HUES48 (cell line): ENCODE results near the gene SPTAN1.

ENCODE experiments used
- H3K27ac ChIP-seq: one replicate; pipeline ENCODE4 v1.7.0; 2013; ENCODE audit warnings: low read depth, low read length, inconsistent platforms
- H3K27me3 ChIP-seq: 2 replicates; pipeline ENCODE4 v1.6.1; 2013; ENCODE audit warnings: mild to moderate bottlenecking, low read length; ENCODE audit not compliant: control insufficient read depth, insufficient read depth
- H3K36me3 ChIP-seq: 2 replicates; pipeline ENCODE4 v1.6.1; 2013; ENCODE audit warnings: low read length; ENCODE audit not compliant: control insufficient read depth, insufficient read depth
- H3K4me1 ChIP-seq: 2 replicates; pipeline ENCODE4 v1.6.1; 2013; ENCODE audit warnings: mild to moderate bottlenecking, low read length; ENCODE audit not compliant: control insufficient read depth, insufficient read depth
- H3K4me3 ChIP-seq: 2 replicates; pipeline ENCODE4 v1.5.1; 2013; ENCODE audit warnings: mild to moderate bottlenecking, low read depth, low read length
- H3K9ac ChIP-seq: 2 replicates; pipeline ENCODE4 v1.6.1; 2013; ENCODE audit warnings: mild to moderate bottlenecking, low read depth, low read length, moderate library complexity
- H3K9me3 ChIP-seq: 2 replicates; pipeline ENCODE4 v1.6.1; 2013; ENCODE audit warnings: low read length; ENCODE audit not compliant: control insufficient read depth, insufficient read depth

SPTAN1 gene

DNA sequence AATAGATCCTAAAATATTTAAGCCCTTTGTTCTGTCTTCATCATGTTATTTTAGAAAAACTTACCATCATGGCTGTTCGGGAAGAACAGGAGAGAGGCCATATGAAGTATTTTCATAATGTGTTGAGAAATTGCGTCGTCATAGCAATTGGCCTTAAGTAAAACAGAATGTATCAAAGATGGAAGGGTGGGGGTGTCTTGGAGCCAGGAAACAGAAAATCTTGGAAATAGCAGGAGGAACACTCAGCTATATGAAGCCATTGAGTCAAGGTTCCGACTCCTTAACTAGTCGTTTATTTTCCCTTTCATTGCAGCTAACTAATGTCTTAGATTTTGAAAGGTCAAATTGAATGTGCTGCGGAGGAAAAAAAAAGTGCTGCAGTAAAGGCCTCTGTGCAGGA is 1.3 kb downstream of the SPTAN1 start:
- H3K4me3 ChIP-seq, result peak overlapping the region; percentile 87
- H3K36me3 ChIP-seq, result no peaks in the 10 kb centered on the region
- H3K9ac ChIP-seq, result peak overlapping the region; percentile 76; the same call in 1 of the 2 replicates
- no peaks in the 10 kb centered on the region for H3K9me3 ChIP-seq
- peaks cover 57% of the 10 kb centered on the region for H3K4me1 ChIP-seq
- H3K27me3 ChIP-seq, result no peaks in the 10 kb centered on the region; the same call in 1 of the 2 replicates
- H3K27ac ChIP-seq, result peak overlapping the region; percentile 80

DNA sequence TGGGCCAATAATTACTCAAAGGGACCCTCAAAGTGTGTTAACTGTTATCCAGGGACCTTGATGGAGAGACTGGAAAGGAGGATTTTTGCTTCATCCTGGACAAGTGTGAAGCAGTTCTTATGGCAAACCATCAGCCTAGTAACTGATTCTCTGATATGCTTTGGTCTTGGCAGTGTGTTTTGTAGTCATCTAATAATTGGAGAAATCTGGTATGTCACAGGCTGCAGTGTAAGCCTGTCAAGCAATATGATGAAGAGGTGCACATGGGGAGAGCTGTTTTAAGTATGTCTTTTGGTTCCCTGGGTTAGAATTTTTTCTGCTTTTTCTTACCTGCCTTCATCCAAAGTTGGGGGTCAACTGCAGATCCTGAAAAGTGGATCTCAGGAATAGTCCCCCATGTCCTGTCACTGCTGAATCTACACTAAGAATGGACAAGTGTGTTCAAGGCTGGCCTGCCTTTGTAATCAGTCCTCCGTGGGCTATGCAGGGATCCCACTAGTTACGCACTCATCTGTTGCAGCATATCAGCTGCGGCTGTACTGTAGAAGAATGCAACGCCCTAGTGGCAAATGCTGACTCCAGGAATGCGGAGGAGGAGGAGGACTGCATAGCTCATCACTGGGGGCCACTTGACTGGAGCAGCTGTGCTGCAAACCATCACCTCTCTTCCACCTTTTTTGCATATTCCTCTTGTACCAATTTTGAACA is 1.9 kb downstream of the SPTAN1 start:
- Histone ChIP-seq H3K9ac (no peak overlapping the region; the same call in 1 of the 2 replicates), H3K27ac (peak overlapping the region; percentile 80)

DNA sequence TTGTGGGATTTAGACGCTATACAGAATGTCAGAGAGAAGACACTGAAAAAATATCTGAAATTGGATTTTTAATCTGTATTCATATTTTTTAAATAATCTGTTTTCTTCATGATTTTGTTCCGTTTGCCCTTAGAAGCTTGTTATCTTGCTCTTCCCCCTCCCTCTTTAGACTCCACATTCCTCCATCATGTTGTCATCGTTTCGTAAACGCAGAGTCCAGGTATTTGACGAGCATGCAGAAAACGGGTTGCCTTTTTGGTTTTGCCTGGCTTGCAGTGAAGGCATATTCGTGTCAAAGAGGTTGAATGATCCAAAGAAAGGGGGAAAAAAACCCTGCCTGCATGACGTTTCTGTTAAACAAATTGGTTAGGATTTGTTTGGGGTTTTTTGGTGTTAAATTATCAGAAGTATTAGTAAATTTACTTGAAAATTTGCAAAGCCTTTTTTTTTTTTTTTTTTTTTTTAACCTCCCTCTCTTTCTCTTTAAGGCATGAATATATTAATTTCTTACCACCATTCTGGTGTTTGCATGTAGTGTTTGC is 2.9 kb downstream of the SPTAN1 start:
- H3K4me3 ChIP-seq, result peak overlapping the region; percentile 87
- H3K9ac ChIP-seq, result peak overlapping the region; percentile 45

More for the DNA sequence above, 1.9 kb downstream of the SPTAN1 start:
- Histone ChIP-seq H3K36me3 (no peaks in the 10 kb centered on the region), H3K9me3 (no peaks in the 10 kb centered on the region), H3K4me3 (peak overlapping the region; percentile 87), H3K4me1 (peaks cover 60% of the 10 kb centered on the region), H3K27me3 (no peaks in the 10 kb centered on the region; the same call in 1 of the 2 replicates)

DNA sequence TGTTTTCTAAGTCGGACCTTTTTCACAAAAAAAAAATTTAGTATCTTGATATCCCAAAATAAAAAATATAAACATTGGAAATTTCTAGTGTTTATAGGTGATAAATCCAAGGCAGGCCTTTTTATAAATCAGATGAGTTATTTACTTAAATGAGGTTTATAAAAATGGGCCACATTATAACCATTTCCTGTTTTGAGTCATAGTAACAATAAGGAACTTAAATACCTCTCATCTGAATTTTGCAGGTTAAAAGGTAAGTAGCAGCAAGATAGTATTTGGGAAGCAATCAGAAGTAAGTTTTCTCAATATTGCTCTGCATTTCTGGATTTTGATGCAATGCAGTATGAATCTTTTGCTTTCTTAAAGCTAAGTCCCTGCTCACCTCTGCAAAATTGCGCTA is 3.9 kb downstream of the SPTAN1 start:
- Histone ChIP-seq H3K9me3 (no peaks in the 10 kb centered on the region), H3K9ac (no peak overlapping the region), H3K4me1 (peaks cover 48% of the 10 kb centered on the region), H3K36me3 (no peaks in the 10 kb centered on the region), H3K27ac (no peak overlapping the region), H3K27me3 (no peaks in the 10 kb centered on the region), H3K4me3 (no peak overlapping the region)

More for the DNA sequence above, 2.9 kb downstream of the SPTAN1 start:
- Histone ChIP-seq H3K9me3 (no peaks in the 10 kb centered on the region), H3K27me3 (no peaks in the 10 kb centered on the region), H3K36me3 (no peaks in the 10 kb centered on the region), H3K27ac (peak overlapping the region; percentile 80), H3K4me1 (peaks cover 58% of the 10 kb centered on the region)

DNA sequence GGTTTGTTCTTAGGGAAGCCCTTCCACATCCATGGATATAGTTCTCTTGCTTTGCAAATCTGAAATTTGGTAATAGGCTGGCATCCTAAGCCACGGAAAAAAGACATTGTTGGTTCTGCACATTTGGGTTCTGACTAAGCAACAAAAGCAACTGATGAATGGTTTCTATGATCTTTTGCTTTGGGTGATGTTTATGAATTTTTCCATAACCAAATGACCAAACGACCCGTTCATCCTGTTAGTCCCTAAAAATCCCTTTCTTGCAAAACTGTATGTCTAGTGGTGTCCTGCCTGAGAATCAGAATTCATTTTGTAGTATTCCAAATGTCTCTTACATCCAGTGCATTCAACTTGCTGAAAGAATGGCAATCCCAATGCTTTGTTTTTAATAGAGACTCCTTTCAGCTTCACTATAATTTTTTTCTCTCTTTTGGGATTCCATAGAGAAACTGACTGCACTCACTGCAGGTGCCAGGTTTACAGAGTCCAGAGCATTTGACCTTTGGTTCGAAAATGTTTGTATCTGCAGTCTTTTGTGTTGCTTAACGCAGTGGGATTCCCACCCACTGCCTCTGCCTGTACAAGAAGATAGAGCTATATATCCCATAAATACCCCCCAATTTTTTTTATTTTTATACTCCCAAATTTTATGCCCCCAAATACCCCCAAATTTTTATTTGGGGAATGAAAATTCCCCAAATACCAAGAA is 4.7 kb downstream of the SPTAN1 start:
- Histone ChIP-seq H3K36me3 (no peaks in the 10 kb centered on the region), H3K9ac (no peak overlapping the region), H3K4me1 (peaks cover 44% of the 10 kb centered on the region), H3K9me3 (no peaks in the 10 kb centered on the region), H3K4me3 (no peak overlapping the region), H3K27ac (no peak overlapping the region), H3K27me3 (no peaks in the 10 kb centered on the region)

DNA sequence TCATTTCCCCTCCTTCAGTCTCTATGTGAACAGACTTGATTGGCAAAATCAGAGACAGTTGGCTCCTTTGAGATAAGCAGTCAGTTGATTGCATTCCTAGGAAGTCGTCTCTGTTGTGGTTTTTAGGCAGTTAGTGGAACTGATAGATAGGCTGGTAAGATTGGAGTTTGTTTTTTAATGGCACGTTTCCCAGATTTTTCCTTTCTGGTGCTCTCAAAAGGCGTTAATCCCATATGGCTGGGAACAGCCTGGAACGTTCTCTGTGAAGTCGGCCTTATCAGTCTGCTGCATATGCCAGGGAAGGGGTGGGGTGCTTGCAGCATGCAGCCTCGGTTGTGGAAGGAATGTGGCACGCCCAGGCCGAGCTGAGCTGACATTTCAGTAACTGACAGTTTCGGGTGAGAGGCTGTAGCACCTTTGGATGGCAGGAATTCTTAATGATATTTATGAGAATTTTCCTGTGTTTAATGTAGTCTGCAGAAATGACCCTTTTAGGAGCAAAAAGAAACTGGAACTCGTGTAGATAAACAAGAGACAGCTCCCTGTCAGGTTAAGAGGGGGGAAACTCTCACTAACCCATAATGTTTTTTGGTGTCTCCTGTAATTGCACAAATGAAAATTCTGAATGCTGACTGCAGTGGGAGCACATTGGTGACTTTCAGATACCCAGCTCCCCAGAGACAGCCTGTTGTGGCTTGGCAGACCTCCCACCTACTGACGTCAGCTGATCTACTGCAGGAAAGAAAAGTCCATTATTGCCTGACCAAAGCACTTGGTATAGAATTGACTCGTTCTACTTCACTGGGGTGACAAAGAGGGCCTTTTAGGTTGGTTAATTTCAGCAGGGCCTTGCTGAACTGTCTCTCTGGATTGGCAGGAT is 6.3 kb downstream of the SPTAN1 start:
- Histone ChIP-seq H3K4me1 (peaks cover 38% of the 10 kb centered on the region), H3K27ac (no peak overlapping the region), H3K9me3 (no peaks in the 10 kb centered on the region), H3K27me3 (no peaks in the 10 kb centered on the region), H3K4me3 (no peak overlapping the region), H3K36me3 (no peaks in the 10 kb centered on the region), H3K9ac (no peak overlapping the region)

DNA sequence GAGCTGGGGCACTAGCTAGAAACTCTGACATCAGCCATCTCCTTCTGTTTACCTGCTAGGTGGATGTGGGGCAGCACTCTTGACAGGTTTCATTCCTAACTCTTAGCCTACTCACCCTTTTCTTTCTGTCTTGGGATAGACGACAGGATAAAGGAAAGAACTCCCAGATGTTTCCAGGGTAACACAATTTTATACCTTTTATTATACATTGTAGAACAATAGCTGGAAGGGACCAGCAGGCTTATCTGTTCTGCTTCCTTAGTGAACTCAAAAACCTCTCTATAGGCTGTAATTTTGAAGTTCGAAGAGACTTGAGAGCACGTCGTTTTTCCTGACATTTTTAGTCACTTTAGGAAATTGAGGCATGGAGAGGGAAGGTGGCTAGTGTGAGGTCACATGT is 13.2 kb downstream of the SPTAN1 start:
- Histone ChIP-seq H3K9ac (no peak overlapping the region), H3K9me3 (no peaks in the 10 kb centered on the region), H3K4me1 (no peaks in the 10 kb centered on the region), H3K27me3 (no peaks in the 10 kb centered on the region), H3K36me3 (peaks cover 37% of the 10 kb centered on the region), H3K4me3 (no peak overlapping the region), H3K27ac (no peak overlapping the region)

DNA sequence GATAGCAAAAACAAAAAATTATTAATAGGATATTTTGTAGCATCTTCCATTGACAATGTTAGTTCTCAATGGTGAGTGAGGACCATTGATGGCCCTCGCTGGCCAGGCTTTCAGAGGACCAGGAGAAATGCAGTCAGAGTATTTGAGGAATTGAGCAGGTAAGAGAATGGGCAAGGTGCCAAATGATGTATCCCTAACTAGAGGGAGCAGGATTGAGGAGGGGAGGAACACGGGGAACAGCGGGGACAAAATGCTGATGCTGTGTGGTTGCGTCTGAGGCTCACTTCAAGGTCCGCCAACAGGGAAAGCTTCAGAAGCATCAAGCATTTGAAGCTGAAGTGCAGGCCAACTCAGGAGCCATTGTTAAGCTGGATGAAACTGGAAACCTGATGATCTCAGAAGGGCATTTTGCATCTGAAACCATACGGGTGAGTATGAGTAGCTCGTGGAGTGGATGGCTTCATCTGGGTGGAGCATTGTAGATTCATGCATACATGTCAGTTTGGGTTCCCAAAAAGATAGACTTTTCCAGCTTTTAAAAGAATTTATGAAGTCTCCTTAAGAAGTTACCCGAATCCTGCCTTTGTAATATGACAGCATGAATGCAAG is 16.2 kb downstream of the SPTAN1 start:
- H3K27ac ChIP-seq, result no peak overlapping the region
- H3K27me3 ChIP-seq, result no peaks in the 10 kb centered on the region
- no peak overlapping the region for H3K4me3 ChIP-seq
- no peak overlapping the region for H3K9ac ChIP-seq
- no peaks in the 10 kb centered on the region for H3K9me3 ChIP-seq
- peaks cover 57% of the 10 kb centered on the region for H3K36me3 ChIP-seq
- no peaks in the 10 kb centered on the region for H3K4me1 ChIP-seq

DNA sequence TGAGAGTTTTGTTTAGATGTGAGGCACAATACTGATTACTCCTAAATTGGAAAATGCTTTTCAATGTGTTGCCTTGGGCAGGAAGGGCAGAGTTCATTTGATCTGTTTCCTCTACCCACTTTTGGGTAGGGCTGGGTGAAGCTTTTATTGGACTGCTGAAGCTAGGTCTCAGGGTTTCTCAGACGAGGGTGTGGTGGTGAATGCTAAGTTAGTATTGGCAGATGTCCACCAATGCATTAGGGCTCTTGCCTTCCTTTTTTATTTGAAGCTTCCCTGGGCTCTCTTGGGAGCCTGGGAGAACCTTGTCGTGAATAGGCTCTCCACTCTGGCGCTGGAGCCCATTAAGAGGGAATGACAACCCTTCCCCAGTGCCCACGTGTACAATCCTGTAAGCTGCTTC is 23.1 kb downstream of the SPTAN1 start:
- peaks cover 82% of the 10 kb centered on the region for H3K36me3 ChIP-seq
- H3K9ac ChIP-seq, result no peak overlapping the region
- H3K27me3 ChIP-seq, result no peaks in the 10 kb centered on the region
- no peak overlapping the region for H3K4me3 ChIP-seq
- no peaks in the 10 kb centered on the region for H3K9me3 ChIP-seq
- no peak overlapping the region for H3K27ac ChIP-seq
- H3K4me1 ChIP-seq, result no peaks in the 10 kb centered on the region

DNA sequence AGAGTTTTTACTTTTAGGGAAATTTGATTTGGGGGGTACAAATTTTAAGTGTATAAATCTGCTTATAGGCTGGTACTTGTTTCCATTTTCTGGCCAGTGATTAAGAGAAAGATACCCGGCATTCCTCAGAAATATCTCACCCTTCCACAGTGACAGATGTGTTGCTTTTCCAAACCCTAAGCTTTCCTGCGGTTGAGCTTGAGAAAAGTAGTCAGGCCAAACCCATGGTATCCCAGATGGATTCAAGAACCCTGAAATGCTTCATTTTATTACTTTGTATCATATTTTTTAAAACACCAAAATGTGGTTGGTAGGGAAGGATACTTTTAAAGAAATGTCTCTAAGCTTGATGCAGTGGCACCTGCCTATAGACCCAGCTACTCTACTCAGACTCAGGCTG is 23.5 kb downstream of the SPTAN1 start:
- no peak overlapping the region for H3K9ac ChIP-seq
- no peaks in the 10 kb centered on the region for H3K9me3 ChIP-seq
- peaks cover 87% of the 10 kb centered on the region for H3K36me3 ChIP-seq
- H3K4me1 ChIP-seq, result no peaks in the 10 kb centered on the region
- no peaks in the 10 kb centered on the region for H3K27me3 ChIP-seq
- H3K4me3 ChIP-seq, result no peak overlapping the region
- H3K27ac ChIP-seq, result no peak overlapping the region
